ENCODE measurements around the gene GGTLC1.

GGTLC1 gene

GRCh38 chr20:23966298-23966697 lies 22.3 kb downstream of the GGTLC1 start:
- DNase-seq (ENCODE audit: low read depth in 2 of 2), result no peak

GRCh38 chr20:23963941-23964340 lies 24.6 kb downstream of the GGTLC1 start:
- DNase-seq (ENCODE audit: low read depth in 2 of 2), result no peak

- no peak for DNase-seq (ENCODE audit: low read depth in 2 of 2)
Measured at GRCh38 chr20:23962272-23962671, 26.3 kb downstream of the GGTLC1 start.

GRCh38 chr20:23959054-23959453 lies 29.5 kb downstream of the GGTLC1 start:
- no peak for DNase-seq (ENCODE audit: low read depth in 2 of 2)

GRCh38 chr20:23955896-23956295 lies 32.7 kb downstream of the GGTLC1 start:
- no peak for DNase-seq (ENCODE audit: low read depth in 2 of 2)

GRCh38 chr20:23954008-23954745 lies 34.4 kb downstream of the GGTLC1 start:
- DNase-seq (ENCODE audit: low read depth in 2 of 2), result no peak

GRCh38 chr20:23946206-23946605 lies 42.4 kb downstream of the GGTLC1 start:
- DNase-seq (ENCODE audit: low read depth in 2 of 2), result no peak

- no peak for DNase-seq (ENCODE audit: low read depth in 2 of 2)
Measured at GRCh38 chr20:23943304-23943703, 45.3 kb downstream of the GGTLC1 start.

- no peak for DNase-seq (ENCODE audit: low read depth in 2 of 2)
Measured at GRCh38 chr20:23939641-23940040, 48.9 kb downstream of the GGTLC1 start.

GRCh38 chr20:23939063-23939462 lies 49.5 kb downstream of the GGTLC1 start:
- no peak for DNase-seq (ENCODE audit: low read depth in 2 of 2)

GRCh38 chr20:23938118-23938438 lies 50.5 kb downstream of the GGTLC1 start:
- no peak for DNase-seq (ENCODE audit: low read depth in 2 of 2)

GRCh38 chr20:23937303-23938117 lies 51.1 kb downstream of the GGTLC1 start:
- DNase-seq (ENCODE audit: low read depth in 2 of 2), result peak; percentile 33 to 44
